Neuron (in vitro differentiated cells): Measurements from ENCODE around the gene TLN1.
A peak's percentile ranks its signal among the peaks of the same experiment; 100 is the strongest.

Experiments used
- H2AFZ ChIP-seq: one replicate; pipeline ENCODE4 v1.6.1; 2013; ENCODE audit warnings: low read depth, mild to moderate bottlenecking, inconsistent platforms, low read length, moderate library complexity
- H3K27me3 ChIP-seq: one replicate; pipeline ENCODE4 v1.6.1; 2013; ENCODE audit warnings: low read length; ENCODE audit not compliant: insufficient read depth
- H3K36me3 ChIP-seq: one replicate; pipeline ENCODE4 v1.6.1; 2013; ENCODE audit warnings: low read length; ENCODE audit not compliant: insufficient read depth
- H3K4me1 ChIP-seq: one replicate; pipeline ENCODE4 v1.6.1; 2013; ENCODE audit warnings: low read length; ENCODE audit not compliant: insufficient read depth
- H3K4me3 ChIP-seq: 2 replicates; pipeline ENCODE4 v1.5.1; 2013; ENCODE audit warnings: mild to moderate bottlenecking, low read length, moderate library complexity
- H3K9me3 ChIP-seq: one replicate; pipeline ENCODE4 v1.6.1; 2013; ENCODE audit warnings: low read length

Gene TLN1

GRCh38 chr9:35705836-35706430 is 26.1 kb downstream of the TLN1 start:
- peaks cover 89% of the 10 kb centered on the region for H3K36me3 ChIP-seq
- no peaks in the 10 kb centered on the region for H3K4me1 ChIP-seq
- H3K4me3 ChIP-seq, result no peak overlapping the region
- H2AFZ ChIP-seq, result no peak overlapping the region
- H3K9me3 ChIP-seq, result no peaks in the 10 kb centered on the region
- H3K27me3 ChIP-seq, result no peaks in the 10 kb centered on the region

GRCh38 chr9:35705372-35705771 is 26.6 kb downstream of the TLN1 start:
- Histone ChIP-seq H3K4me3 (no peak overlapping the region), H3K4me1 (no peaks in the 10 kb centered on the region), H2AFZ (no peak overlapping the region), H3K36me3 (peaks cover 89% of the 10 kb centered on the region), H3K9me3 (no peaks in the 10 kb centered on the region), H3K27me3 (no peaks in the 10 kb centered on the region)

- H3K27me3 ChIP-seq, result no peaks in the 10 kb centered on the region
These were observed 27.9 kb downstream of the TLN1 start for GRCh38 chr9:35703906-35704672.

GRCh38 chr9:35702696-35703095 is 29.3 kb downstream of the TLN1 start:
- no peak overlapping the region for H3K4me3 ChIP-seq
- no peaks in the 10 kb centered on the region for H3K4me1 ChIP-seq
- no peaks in the 10 kb centered on the region for H3K27me3 ChIP-seq
- H3K36me3 ChIP-seq, result peaks cover 97% of the 10 kb centered on the region
- H3K9me3 ChIP-seq, result no peaks in the 10 kb centered on the region
- no peak overlapping the region for H2AFZ ChIP-seq

More at GRCh38 chr9:35703906-35704672, 27.9 kb downstream of the TLN1 start:
- H2AFZ ChIP-seq, result no peak overlapping the region
- no peaks in the 10 kb centered on the region for H3K9me3 ChIP-seq
- H3K36me3 ChIP-seq, result peaks cover 96% of the 10 kb centered on the region
- H3K4me3 ChIP-seq, result no peak overlapping the region
- H3K4me1 ChIP-seq, result no peaks in the 10 kb centered on the region

GRCh38 chr9:35700942-35701341 is 31.1 kb downstream of the TLN1 start:
- H3K36me3 ChIP-seq, result peaks cover 92% of the 10 kb centered on the region
- no peak overlapping the region for H2AFZ ChIP-seq
- H3K9me3 ChIP-seq, result no peaks in the 10 kb centered on the region
- H3K4me3 ChIP-seq, result no peak overlapping the region
- H3K27me3 ChIP-seq, result no peaks in the 10 kb centered on the region
- no peaks in the 10 kb centered on the region for H3K4me1 ChIP-seq

GRCh38 chr9:35700031-35700430 is 32.0 kb downstream of the TLN1 start:
- Histone ChIP-seq H3K4me1 (no peaks in the 10 kb centered on the region), H3K36me3 (peaks cover 85% of the 10 kb centered on the region), H3K9me3 (no peaks in the 10 kb centered on the region), H3K4me3 (no peak overlapping the region), H2AFZ (no peak overlapping the region), H3K27me3 (no peaks in the 10 kb centered on the region)

- Histone ChIP-seq H3K27me3 (no peaks in the 10 kb centered on the region), H3K4me1 (no peaks in the 10 kb centered on the region), H3K9me3 (no peaks in the 10 kb centered on the region), H3K36me3 (peaks cover 67% of the 10 kb centered on the region), H2AFZ (no peak overlapping the region), H3K4me3 (no peak overlapping the region)
These were observed 33.8 kb downstream of the TLN1 start for GRCh38 chr9:35698231-35698630.

- Histone ChIP-seq H3K36me3 (peaks cover 60% of the 10 kb centered on the region), H3K4me1 (no peaks in the 10 kb centered on the region), H2AFZ (no peak overlapping the region), H3K9me3 (no peaks in the 10 kb centered on the region), H3K4me3 (no peak overlapping the region), H3K27me3 (no peaks in the 10 kb centered on the region)
These were observed 34.5 kb downstream of the TLN1 start for GRCh38 chr9:35697486-35697885.

- no peak overlapping the region for H3K4me3 ChIP-seq
- no peaks in the 10 kb centered on the region for H3K27me3 ChIP-seq
- no peaks in the 10 kb centered on the region for H3K9me3 ChIP-seq
- no peak overlapping the region for H2AFZ ChIP-seq
- peaks cover 53% of the 10 kb centered on the region for H3K36me3 ChIP-seq
- no peaks in the 10 kb centered on the region for H3K4me1 ChIP-seq
These were observed 35.3 kb downstream of the TLN1 start for GRCh38 chr9:35696520-35697215.

- Histone ChIP-seq H2AFZ (no peak overlapping the region), H3K36me3 (peaks cover 47% of the 10 kb centered on the region), H3K4me1 (peaks cover 4% of the 10 kb centered on the region), H3K9me3 (no peaks in the 10 kb centered on the region), H3K4me3 (no peak overlapping the region), H3K27me3 (no peaks in the 10 kb centered on the region)
These were observed 36.0 kb downstream of the TLN1 start for GRCh38 chr9:35695943-35696401.

- Histone ChIP-seq H3K36me3 (peaks cover 8% of the 10 kb centered on the region), H3K4me3 (no peak overlapping the region), H3K4me1 (peaks cover 7% of the 10 kb centered on the region), H3K27me3 (no peaks in the 10 kb centered on the region), H3K9me3 (no peaks in the 10 kb centered on the region), H2AFZ (no peak overlapping the region)
These were observed 40.2 kb downstream of the TLN1 start for GRCh38 chr9:35691757-35692301.

- H3K4me3 ChIP-seq, result peak overlapping the region; percentile 57
These were observed 40.7 kb downstream of the TLN1 start for GRCh38 chr9:35691334-35691650.

More at GRCh38 chr9:35691334-35691650, 40.7 kb downstream of the TLN1 start:
- Histone ChIP-seq H3K4me1 (peaks cover 7% of the 10 kb centered on the region), H3K9me3 (no peaks in the 10 kb centered on the region), H2AFZ (peak overlapping the region; percentile 100), H3K36me3 (peaks cover 5% of the 10 kb centered on the region), H3K27me3 (no peaks in the 10 kb centered on the region)
